ENCODE data around the gene PRR22. TPM values are rescaled to one million over a fixed set of nuclear protein-coding genes. Genes with fewer than 3 reads are reported as not detected.
"Not testable (repeated sequence)": the region's sequence is repeated elsewhere in the genome, so short reads cannot be mapped to it uniquely, and the experiment has no call there.

The PRR22 gene
- total RNA-seq, 4 donors from 2014 or later: 0.19 to 1.2 (median 1.0) TPM

DNA sequence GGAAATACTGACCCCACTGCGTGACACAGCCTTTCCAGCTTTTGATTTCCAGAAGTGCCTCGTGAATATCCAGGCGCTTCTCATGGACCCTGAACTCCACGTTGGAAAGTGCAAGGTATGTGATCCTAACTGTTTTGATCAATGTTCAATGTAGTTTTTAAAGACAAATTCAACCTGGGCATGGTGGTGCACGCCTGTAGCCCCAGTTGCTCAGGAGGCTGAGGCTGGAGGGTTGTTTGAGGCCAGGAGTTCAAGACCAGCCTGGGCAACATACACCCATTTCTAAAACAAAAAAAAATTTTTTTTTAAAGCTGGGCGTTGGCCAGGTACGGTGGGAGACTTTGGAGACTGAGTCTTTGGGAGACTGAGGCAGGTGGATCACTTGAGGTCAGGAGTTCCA is 32.8 kb downstream of the PRR22 start:
- Histone ChIP-seq H3K4me1 (no peaks in the 10 kb centered on the region), H3K36me3 (no peaks in the 10 kb centered on the region), H3K9me3 (no peaks in the 10 kb centered on the region), H3K4me3 (no peak overlapping the region), H3K27me3 (peaks cover 0 to 42% (median 0%) of the 10 kb centered on the region in 4 donors), H3K27ac (replicated peaks in 1 of 4) (no peak overlapping the region)
- intact Hi-C loops (cut with DNase I): no loop called here
- 77% methylated on average over 7 of the region's 7 CpGs for WGBS
- TF ChIP-seq POLR2A (IDR thresholded peaks at IDR 0.05; ENCODE audit: low read depth) (no peak), EP300 (IDR thresholded peaks at IDR 0.05) (no peak), POLR2AphosphoS5 (IDR thresholded peaks at IDR 0.05) (no peak)
- TF ChIP-seq, protein P1, sequence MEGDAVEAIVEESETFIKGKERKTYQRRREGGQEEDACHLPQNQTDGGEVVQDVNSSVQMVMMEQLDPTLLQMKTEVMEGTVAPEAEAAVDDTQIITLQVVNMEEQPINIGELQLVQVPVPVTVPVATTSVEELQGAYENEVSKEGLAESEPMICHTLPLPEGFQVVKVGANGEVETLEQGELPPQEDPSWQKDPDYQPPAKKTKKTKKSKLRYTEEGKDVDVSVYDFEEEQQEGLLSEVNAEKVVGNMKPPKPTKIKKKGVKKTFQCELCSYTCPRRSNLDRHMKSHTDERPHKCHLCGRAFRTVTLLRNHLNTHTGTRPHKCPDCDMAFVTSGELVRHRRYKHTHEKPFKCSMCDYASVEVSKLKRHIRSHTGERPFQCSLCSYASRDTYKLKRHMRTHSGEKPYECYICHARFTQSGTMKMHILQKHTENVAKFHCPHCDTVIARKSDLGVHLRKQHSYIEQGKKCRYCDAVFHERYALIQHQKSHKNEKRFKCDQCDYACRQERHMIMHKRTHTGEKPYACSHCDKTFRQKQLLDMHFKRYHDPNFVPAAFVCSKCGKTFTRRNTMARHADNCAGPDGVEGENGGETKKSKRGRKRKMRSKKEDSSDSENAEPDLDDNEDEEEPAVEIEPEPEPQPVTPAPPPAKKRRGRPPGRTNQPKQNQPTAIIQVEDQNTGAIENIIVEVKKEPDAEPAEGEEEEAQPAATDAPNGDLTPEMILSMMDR (IDR thresholded peaks at IDR 0.05): no peak
- DNase-seq (ENCODE audit: extremely low spot score): no peak

- TF ChIP-seq POLR2AphosphoS5 (IDR thresholded peaks at IDR 0.05) (no peak), EP300 (IDR thresholded peaks at IDR 0.05) (no peak)
- Histone ChIP-seq H3K27ac (replicated peaks in 1 of 4) (no peak overlapping the region), H3K4me1 (no peaks in the 10 kb centered on the region), H3K9me3 (no peaks in the 10 kb centered on the region), H3K4me3 (no peak overlapping the region), H3K27me3 (peaks cover 0 to 52% (median 0%) of the 10 kb centered on the region in 4 donors), H3K36me3 (no peaks in the 10 kb centered on the region)
- 90% methylated on average over 5 of the region's 5 CpGs for WGBS
- DNase-seq (ENCODE audit: extremely low spot score): no peak
- intact Hi-C loops (cut with DNase I): no loop called here
Observed at GRCh38 chr19:5749505-5749904, 35.0 kb downstream of the PRR22 start.

GRCh38 chr19:5748920-5749319 is 35.6 kb downstream of the PRR22 start:
- WGBS: 36% methylated on average over 6 of the region's 6 CpGs
- H3K36me3 ChIP-seq; H3K9me3 ChIP-seq; H3K4me3 ChIP-seq; H3K4me1 ChIP-seq; intact Hi-C loops (cut with DNase I); H3K27ac ChIP-seq (replicated peaks in 1 of 4); DNase-seq (ENCODE audit: extremely low spot score): not testable (repeated sequence)
- peaks cover 0 to 50% (median 0%) of the 10 kb centered on the region in 4 donors for H3K27me3 ChIP-seq

DNA sequence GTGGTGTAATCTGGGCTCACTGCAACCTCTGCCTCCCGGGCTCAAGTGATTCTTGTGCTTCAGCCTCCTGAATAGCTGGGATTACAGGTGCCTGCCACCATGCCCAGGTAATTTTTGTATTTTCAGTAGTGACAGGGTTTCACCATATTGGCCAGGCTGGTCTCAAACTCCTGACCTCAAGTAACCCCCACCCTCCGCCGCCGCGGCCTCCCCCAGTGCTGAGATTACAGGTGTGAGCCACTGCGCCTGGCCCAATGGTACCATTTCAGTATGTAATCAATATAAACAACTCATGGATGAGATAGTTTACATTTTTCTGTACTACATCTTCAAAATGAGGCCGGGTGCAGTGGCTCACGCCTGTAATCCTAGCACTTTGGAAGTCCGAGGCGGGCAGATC is 39.5 kb downstream of the PRR22 start:
- DNase-seq (ENCODE audit: extremely low spot score); H3K27ac ChIP-seq (replicated peaks in 1 of 4); intact Hi-C loops (cut with DNase I); H3K9me3 ChIP-seq; H3K36me3 ChIP-seq; H3K4me1 ChIP-seq; H3K4me3 ChIP-seq: not testable (repeated sequence)
- H3K27me3 ChIP-seq: peaks cover 0 to 41% (median 0%) of the 10 kb centered on the region in 4 donors
- WGBS: 82% methylated on average over 10 of the region's 10 CpGs

DNA sequence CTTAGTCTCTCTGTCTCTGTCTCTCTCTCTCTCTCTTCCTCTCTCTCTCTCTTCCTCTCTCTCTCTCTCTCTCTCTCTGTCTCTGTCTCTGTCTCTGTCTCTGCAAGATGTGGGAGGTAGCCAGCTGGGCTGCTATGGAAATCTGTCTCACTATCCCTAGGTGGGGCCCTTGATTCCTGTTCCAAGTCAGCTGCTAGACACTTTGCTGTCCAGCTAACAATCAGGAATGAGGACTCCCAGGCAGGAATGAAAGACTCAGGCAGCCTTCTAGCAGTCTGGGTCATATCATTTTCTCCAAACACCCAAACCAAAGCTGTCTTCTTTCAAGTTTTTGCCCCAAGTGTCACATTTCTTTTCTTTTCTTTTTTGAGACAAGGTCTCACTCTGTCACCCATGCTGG is 40.9 kb downstream of the PRR22 start:
- no peak overlapping the region for H3K4me3 ChIP-seq
- no peaks in the 10 kb centered on the region for H3K36me3 ChIP-seq
- no peaks in the 10 kb centered on the region for H3K9me3 ChIP-seq
- intact Hi-C loops (cut with DNase I): no loop called here
- no peak for DNase-seq (ENCODE audit: extremely low spot score)
- H3K27me3 ChIP-seq: peaks cover 0 to 36% (median 0%) of the 10 kb centered on the region in 4 donors
- H3K4me1 ChIP-seq: no peaks in the 10 kb centered on the region
- H3K27ac ChIP-seq (replicated peaks in 1 of 4): no peak overlapping the region
- TF ChIP-seq POLR2A (IDR thresholded peaks at IDR 0.05; ENCODE audit: low read depth) (no peak), EP300 (IDR thresholded peaks at IDR 0.05) (no peak)

GRCh38 chr19:5742051-5742450 is 42.5 kb downstream of the PRR22 start:
- 87% methylated on average over 19 of the region's 19 CpGs for WGBS
- H3K27me3 ChIP-seq: peaks cover 0 to 22% (median 0%) of the 10 kb centered on the region in 4 donors
- no peaks in the 10 kb centered on the region for H3K9me3 ChIP-seq
- H3K4me3 ChIP-seq: no peak overlapping the region
- no peaks in the 10 kb centered on the region for H3K36me3 ChIP-seq
- no peak for TF ChIP-seq EP300 (IDR thresholded peaks at IDR 0.05)
- TF ChIP-seq POLR2A (IDR thresholded peaks at IDR 0.05; ENCODE audit: low read depth): no peak
- TF ChIP-seq POLR2AphosphoS5 (IDR thresholded peaks at IDR 0.05): no peak
- TF ChIP-seq, protein P1 (IDR thresholded peaks at IDR 0.05): no peak
- intact Hi-C loops (cut with DNase I): no loop called here
- no peak for DNase-seq (ENCODE audit: extremely low spot score)
- no peak overlapping the region for H3K27ac ChIP-seq (replicated peaks in 1 of 4)
- no peaks in the 10 kb centered on the region for H3K4me1 ChIP-seq

DNA sequence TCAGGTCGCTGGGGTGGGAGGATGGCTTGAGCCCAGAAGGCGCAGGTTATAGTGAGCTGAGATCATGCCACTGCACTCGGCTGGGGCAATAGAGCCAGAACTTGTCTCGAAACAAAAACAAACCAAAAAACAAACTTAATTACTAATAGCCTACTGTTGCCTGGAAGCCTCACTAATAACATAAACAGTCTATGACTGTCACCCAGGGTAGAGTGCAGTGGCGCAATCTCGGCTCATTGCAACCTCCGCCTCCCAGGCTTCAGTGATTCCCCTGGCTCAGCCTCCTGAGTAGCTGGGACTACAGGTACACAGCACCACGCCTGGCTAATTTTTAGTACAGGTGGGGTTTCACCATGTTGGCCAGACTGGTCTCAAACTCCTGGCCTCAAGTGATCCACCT is 46.1 kb downstream of the PRR22 start:
- Histone ChIP-seq H3K27me3 (peaks cover 0 to 9% (median 0%) of the 10 kb centered on the region in 4 donors), H3K27ac (replicated peaks in 1 of 4) (no peak overlapping the region), H3K4me3 (no peak overlapping the region), H3K36me3 (no peaks in the 10 kb centered on the region), H3K9me3 (no peaks in the 10 kb centered on the region), H3K4me1 (no peaks in the 10 kb centered on the region)
- 79% methylated on average over 8 of the region's 8 CpGs for WGBS
- intact Hi-C loops (cut with DNase I): no loop called here
- TF ChIP-seq POLR2A (IDR thresholded peaks at IDR 0.05; ENCODE audit: low read depth): no peak
- TF ChIP-seq POLR2AphosphoS5 (IDR thresholded peaks at IDR 0.05): no peak
- TF ChIP-seq, protein P1 (IDR thresholded peaks at IDR 0.05): no peak
- no peak for TF ChIP-seq EP300 (IDR thresholded peaks at IDR 0.05)
- no peak for DNase-seq (ENCODE audit: extremely low spot score)

DNA sequence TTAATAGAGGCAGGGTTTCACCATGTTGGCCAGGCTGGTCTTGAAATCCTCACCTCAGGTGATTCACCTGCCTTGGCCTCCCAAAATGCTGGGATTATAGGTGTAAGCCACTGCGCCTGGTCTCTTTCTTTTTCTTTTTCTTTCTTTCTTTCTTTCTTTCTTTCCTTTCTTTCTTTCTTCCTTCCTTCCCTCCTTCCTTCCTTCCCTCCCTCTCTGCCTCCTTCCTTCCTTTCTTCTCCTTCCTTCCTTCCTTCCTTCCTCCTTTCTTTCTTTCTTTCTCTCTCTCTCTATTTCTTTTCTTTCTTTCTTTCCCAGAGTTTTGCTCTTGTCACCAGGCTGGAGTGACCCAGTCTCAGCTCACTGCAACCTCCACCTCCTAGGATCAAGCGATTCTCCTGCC is 51.4 kb downstream of the PRR22 start:
- H3K4me1 ChIP-seq; DNase-seq (ENCODE audit: extremely low spot score); H3K27me3 ChIP-seq; H3K27ac ChIP-seq (replicated peaks in 1 of 4); H3K4me3 ChIP-seq; H3K36me3 ChIP-seq; intact Hi-C loops (cut with DNase I): not testable (repeated sequence)
- WGBS: 89% methylated on average over 2 of the region's 2 CpGs
- peaks cover 0 to 16% (median 11%) of the 10 kb centered on the region in 4 donors for H3K9me3 ChIP-seq

All from esophagus muscularis mucosa (tissue), 4 donors.